Right ventricle myocardium inferior (tissue), 1 donor: Measurements from ENCODE around the gene PAK5. TPM values are rescaled to one million over a fixed set of nuclear protein-coding genes. Genes with fewer than 3 reads are reported as not detected.

ENCODE experiments used
- ATAC-seq: fragments of 200-7000 bp; cut with Tn5 transposase; one replicate; pipeline ENCODE4 v1.9.1; 2020; ENCODE audit warnings: mild to moderate bottlenecking, moderate library complexity
- DNase-seq: peaks from one replicate; pipeline ENCODE4 v3.0.0; 2021; ENCODE audit errors: missing footprints
- intact Hi-C: fragments of 100-400 bp; cut with DNase I; formaldehyde crosslinking; loops from one replicate; pipeline ENCODE4 v1.11.0; 2022
- long read RNA-seq: library from polyadenylated mRNA; unstranded; transcript quantifications from one replicate; pipeline ENCODE4 v2.0.0, GENCODE V29; 2021
- total RNA-seq: library from RNA; stranded (reverse); fragmentation: NEBNext Ultra II Directional; extraction: Animal tissue kit (Norgen Biotek cat#: 25700); gene quantifications from one replicate; pipeline ENCODE4 v1.2.1, GENCODE V29; 2021
- donor health status: DM: no; HTN: yes; CAD: no; lungs with severe emphysema.

Gene PAK5
- total RNA-seq = not detected
- long read RNA-seq = 0 reads

DNA sequence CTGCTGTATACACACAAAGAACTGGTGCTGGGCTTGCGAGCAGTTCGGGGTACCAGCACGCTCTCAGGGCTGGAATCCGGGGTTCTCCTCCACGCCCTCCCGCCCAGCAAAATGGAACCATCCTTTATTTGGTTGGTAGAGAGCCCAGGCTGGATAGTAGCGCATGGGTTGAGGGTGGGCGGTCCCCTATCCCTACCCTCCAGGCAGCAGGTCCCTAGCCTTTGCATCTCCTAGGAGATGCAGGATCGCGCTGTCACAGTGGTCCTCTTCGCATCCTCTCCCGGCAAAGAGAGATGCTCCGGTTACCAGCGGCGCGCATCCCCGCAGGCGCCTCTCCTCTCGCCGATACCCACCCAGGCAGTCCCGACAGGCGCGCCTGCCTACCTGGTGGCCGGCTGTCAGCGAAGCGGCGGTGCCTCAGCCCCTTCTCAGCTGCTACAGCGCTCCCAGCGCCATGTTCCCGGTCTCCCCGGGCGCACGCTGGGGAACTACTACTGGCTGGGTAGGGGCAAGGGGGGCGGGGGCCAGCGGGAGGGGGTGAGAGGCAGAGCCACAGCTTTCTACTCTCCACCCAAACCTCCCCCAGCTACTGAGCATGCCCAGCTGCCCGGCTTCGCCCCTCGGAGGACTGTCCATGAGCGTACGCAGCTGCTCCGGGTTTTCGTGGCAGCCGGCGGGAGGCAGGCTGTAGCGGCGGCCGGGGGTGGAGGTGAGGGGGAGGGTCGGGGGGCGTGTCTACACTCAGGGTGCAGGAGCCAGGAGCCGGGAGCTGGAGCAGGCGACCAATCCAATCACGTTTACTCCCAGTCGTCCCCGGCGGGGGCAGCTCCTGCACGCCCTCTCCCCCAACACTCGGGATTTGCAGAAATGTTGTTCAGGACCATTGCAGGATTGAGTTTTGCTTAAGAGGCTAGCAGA is at the start of gene PAK5:
Gene PAK5, minus strand, starts transcription at position 699 of the 918 bp plus-strand sequence. CDS start 194,748 bp downstream, outside the sequence.
- DNase-seq (no peak), ATAC-seq (no peak)
- intact Hi-C loops = no loop called here

DNA sequence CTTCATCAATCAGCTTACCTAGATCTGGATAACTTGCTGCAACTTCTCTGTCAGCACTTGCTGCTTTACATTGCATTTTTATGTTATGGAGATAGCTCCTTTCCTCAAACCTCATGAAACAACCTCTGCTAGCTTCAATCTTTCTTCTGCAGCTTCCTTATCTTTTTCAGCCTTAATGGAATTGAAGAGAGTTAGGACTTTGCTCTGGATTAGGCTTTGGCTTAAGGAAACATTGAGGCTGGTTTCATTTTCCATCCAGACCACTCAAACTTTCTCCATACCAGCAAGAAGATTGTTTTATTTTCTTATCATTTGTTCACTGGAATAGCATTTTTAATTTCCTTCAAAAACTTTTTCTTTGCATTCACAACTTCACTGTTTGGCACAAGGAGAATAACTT is 48.8 kb upstream of the PAK5 start:
- no peak for ATAC-seq
- no peak for DNase-seq

DNA sequence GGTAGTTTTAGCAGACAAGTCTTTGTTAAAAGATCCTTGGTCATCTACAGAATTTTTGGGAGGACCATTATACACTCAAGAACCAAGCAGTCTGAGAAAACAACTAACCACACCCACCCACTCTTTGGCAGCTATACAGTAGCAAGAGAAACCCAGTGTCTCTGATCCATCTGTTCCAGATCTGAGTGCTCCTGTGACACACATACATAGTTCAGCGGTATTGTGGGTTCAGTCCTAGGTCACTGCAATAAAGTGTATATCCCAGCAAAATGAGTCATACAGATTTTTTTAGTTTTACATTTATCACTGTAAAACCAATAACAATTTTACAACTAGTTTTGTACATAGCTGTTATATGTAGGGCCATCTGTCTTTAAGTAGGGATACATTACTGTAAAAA is 47.4 kb upstream of the PAK5 start:
- DNase-seq (no peak), ATAC-seq (no peak)
- intact Hi-C loops = no loop called here

More for the DNA sequence above, 48.8 kb upstream of the PAK5 start:
- intact Hi-C loops = no loop called here

DNA sequence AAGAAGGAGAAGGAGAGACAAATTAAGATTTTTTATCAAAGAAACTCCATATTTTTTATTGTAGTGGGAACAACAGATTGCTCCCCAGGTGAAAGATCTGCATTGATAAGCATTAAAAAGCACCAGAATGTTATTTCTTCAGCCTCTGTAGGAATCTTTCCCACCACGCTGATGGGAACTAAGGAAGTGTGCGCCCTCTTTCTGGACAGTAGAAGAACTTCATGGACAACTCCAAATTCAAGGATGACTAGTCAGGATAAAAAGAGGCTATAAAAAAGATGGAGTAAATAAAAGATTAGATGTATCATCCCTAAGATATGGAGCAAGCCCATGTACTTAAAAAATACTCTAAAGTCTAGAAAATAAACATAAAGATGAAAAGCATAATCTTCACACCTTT is 45.8 kb upstream of the PAK5 start:
- DNase-seq (no peak), ATAC-seq (no peak)
- intact Hi-C loops = no loop called here

DNA sequence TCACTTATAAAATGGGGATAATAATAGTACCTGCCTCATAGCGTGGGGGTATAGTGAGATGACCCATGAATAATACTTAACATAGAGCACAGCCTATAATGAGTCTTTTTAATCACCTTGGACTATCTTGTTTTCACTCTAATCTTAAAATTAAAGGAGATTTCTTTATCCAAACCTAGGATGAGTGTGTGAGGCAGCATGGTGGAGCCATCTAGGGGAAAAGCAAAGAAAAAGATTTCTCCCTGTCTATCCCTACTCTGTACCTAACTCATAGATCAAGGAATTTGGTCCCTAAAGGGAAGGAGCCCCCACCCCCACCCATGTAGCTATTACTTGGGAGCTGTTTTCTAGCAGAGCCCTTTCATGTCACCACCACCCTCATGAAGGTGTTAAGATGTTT is 45.2 kb upstream of the PAK5 start:
- ATAC-seq (no peak), DNase-seq (no peak)
- intact Hi-C loops = no loop called here

DNA sequence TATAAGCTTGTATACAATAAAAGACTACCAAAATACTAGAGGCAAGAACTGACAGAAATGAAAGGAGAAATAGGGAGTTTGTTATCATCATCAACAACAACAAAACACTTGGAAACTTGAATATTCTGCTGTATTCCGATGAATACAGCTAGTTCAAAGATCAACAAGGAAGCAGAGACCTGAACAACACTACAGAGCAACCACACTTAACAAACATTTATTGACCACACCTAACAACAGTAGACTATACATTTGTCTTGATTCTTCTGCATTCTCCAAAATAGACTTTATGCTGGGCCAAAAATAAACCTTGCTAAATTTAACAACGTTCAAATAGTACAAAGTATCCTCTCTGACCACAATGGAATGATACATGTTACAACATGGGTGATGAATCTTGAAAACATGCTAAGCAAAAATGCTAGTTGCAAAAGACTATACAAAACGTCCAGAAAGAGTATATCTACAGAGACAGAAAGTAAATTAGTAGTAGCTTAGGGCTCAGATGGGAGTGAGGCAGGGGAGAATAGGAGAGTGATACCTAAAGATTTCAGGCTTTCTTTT is 39.1 kb upstream of the PAK5 start:
- ATAC-seq (no peak), DNase-seq (no peak)
- intact Hi-C loops = no loop called here

DNA sequence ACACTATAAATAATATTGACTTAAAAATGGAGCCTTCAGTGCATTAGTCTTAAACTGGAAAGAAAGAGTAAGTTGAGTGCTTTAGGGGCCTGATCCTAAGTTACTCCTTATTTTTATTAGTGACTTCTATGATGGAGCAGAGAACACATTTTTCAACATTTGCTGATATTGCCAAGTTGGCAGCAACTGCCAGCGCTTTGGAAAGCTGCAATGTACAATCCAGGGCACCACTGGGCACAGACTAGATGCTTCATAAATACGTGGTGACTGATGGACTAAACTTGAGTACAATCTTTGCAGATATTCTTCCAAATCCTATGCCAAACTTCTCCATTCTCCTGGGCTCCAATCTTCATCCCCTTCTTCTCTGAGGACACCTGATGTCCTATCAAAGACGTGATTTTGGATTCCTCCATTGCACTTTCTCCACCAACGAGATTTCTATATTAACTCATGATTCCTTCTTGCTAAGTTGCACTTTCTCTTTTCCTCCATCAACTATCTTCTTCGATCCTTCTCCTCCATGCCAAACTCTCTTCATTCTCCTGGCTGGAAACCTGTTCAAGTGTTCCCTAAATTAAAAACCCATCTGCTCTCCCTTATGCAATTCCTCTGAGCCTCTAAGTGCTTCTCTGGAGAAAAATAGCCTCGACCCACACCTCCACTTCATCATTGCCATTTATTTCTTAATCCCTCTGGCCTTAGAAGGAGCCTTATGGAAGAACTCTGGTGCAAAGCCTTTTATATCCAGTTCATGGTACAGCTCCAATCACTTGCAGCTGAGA is 28.5 kb upstream of the PAK5 start:
- DNase-seq (no peak), ATAC-seq (no peak)
- intact Hi-C loops = no loop called here

DNA sequence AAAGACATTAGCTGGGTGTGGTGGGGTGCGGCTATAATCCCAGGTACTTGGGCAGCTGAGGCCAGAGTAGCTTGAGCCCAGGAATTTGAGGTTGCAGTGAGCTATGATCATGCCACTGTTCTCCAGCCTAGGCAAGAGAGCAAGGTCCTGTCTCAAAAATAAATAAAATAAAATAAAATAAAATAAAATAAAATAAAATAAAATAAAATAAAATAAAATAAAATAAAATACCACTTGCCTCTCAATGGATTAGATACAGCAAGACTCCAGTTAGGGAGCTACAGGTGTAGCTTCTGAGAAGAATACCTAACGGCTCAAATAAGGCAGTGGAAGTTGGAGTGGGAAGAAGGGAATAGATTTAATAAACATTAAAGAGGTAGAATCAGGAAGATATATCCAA is 13.7 kb upstream of the PAK5 start:
- ATAC-seq = no peak
- intact Hi-C loops = no loop called here

DNA sequence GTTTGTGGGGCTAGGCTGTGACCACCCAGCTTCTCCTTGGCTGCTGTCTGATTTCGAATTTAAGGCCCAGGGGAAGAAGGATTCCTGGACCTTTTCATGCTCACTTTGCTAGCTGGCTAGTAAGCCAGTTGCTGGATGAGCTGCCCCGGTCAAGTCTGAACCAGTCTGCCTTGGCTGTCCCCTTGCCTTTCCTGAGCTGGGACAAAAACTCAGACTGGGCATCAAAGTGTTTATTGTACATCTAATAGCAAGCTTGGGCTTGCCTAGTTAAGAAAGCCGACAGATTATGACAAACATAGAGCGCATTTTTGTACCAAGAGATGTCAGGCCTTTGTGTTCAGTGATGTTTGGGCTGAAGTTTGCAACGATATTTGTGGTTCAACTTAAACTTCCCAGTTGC is 750 bp upstream of the PAK5 start:
- intact Hi-C loops = no loop called here
- ATAC-seq (no peak), DNase-seq (no peak)

More for the DNA sequence above, 13.7 kb upstream of the PAK5 start:
- no peak for DNase-seq

DNA sequence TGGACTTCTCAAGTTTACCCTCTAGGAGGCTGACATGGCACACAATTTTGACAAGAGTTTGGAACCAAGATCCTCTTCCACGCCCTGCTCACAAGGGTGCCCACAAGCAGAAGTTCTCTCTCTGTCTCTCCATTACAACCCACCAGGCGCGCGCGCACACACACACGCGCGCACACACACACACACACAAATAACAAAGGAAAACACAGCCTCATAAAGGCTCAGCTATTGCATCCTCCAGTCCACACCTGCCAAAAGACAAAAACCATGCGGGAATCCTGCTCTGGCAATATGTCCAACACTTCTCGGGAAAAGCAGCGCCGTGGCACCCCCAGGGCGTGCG is 870 bp downstream of the PAK5 start:
- no peak for DNase-seq
- intact Hi-C loops = no loop called here
- no peak for ATAC-seq

DNA sequence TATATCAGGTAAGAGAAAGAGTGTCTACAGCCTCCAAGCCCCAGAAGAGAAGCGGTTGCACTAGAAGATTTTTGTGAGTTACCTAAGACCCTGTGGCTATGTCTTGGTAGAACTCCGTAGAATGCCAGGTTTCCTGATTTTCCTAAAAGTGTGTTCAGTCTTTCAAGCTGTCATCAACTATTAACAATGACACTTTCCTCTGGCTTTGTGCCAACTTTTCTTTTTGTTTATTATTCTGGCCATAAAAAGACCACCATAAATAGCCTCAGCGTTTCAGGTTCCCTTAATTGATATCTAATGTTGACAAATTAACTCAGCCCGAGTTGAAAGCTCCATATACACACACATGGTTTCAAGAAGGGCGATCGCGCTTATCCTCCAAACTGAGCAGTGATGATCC is 1.2 kb downstream of the PAK5 start:
- DNase-seq = no peak
- ATAC-seq = no peak
- intact Hi-C loops = no loop called here

DNA sequence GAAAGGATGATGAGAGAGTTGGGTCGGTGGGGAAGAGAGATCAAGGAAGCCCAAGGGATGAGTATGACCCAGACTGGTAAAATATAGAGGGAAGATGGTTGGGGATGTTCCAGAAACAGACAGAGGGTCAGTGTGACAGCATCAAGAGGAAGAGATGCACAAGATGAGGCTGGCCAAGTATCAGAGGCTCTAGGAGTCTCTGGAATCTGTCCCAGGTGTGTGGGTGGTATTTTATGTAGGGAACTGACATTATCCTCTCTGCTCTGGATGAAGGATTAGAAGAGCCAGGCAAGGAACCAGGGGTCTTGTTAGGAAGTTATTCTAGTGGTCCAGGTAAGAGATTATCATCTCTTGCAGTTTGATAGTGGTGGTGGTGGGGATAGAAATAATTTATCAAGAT is 3.6 kb downstream of the PAK5 start:
- DNase-seq (no peak), ATAC-seq (no peak)
- intact Hi-C loops = no loop called here

DNA sequence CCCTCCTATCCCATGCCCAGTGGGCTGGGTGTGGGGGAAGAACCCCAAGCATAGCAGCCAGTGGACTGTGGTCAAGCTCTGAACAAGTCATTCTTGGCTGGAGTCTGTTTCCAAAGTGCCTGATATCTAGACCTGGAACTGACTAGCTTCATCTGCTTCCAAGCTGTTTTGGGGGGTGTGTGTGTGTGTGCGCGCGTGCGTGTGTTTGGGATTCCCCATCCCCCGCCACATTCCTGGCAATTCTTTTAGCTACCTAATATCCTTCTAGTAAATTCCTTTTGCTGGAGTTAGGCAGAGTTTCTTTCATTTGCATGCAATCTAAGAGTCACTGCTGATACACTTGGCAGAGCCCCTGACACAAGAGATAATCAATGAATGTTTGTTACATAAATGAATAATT is 7.8 kb downstream of the PAK5 start:
- DNase-seq = no peak
- no peak for ATAC-seq
- intact Hi-C loops = no loop called here

DNA sequence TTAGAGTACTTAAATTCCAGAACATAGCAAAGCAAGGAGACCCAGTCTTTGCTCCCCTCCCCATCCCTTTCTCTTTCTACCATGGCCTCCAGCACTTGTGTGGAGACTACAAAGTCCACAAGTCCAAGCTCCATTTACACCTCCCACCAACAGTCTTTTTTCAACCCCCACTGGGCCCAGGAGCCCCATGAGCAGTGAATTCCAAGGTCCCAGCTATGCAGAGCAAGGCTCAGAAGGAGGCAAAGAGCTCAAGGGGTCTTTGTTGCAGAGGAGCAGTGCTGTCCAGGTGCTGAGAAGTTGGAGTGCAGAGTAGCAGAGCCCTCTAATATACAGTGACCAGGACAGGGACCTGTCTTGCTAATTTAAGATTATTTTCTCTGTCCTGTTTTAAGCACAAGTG is 9.0 kb downstream of the PAK5 start:
- ATAC-seq = no peak

DNA sequence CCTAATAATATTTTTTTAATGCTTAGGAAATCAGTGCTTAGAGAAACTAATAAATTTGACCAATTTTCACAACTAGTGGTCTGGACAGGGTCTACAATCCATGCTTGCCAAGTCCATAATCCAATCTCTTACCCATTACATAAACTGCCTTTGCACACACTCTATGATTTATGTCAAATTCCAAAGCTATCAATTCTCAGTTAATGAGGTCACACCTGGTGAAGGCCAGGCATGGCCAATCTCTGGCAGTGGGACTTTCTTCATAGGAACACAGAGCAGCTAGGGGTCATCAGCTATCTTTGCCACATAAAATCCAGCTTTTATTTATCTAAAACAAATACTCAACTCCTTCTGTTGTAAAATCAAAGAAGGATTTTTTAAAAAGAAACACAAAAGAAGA is 21.2 kb downstream of the PAK5 start:
- intact Hi-C loops = no loop called here
- DNase-seq = no peak
- ATAC-seq = no peak

More for the DNA sequence above, 9.0 kb downstream of the PAK5 start:
- intact Hi-C loops = no loop called here
- DNase-seq = no peak

DNA sequence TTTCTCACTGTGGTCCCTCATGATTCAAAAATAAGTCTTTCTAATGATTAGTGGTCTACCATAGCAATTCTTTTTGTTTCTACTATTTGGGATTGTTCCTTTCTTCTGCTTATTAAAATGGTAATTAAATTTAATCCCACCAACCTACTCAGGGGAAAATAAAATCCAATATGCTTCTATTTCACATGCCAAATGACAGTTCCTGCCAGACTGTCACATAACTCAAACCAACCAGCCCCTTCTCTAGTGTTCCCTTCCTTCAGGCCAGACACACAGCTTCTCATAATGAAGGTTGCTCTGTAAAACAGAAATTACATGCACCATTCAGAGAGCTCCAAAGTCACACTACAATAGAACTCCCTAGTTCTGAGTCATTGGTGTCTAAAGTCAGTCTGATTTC is 23.2 kb downstream of the PAK5 start:
- intact Hi-C loops = no loop called here
- no peak for ATAC-seq
- no peak for DNase-seq

DNA sequence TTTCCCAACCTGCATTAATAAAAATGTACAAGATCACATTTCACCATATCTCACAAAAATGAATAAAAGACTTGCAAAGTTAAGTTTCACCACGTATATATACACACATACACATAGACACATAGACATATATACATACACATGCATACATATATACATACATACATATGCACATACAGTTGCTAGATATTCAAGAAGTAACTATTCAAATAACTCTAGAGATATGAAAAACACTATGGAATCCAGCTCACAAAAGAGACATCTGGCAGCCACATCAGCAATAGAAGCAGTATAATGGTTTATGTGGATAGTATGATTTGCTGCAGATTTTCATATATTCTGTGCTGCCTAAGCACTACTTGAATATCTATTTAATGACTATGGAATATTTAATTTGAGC is 28.1 kb downstream of the PAK5 start:
- no peak for DNase-seq
- intact Hi-C loops = no loop called here
- no peak for ATAC-seq

DNA sequence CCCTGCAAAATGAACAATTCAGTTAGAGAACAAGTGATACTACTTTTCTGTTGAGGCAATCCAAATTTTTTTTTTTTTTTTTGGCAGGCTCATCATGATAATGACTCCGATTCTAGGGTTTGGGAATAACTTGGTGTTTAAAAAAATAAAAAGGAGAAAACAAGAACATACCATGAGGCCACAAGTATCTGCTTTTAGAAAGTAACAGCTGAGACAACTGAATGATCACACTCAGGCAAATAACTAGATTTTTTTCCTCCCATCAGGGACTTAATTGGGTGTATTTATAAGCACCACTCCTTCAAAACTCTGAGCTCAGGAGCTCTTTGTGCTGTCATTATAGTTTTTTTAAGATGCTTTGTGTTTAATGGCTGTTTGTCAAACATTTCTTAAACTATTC is 29.6 kb downstream of the PAK5 start:
- no peak for ATAC-seq
- intact Hi-C loops = no loop called here
- no peak for DNase-seq

DNA sequence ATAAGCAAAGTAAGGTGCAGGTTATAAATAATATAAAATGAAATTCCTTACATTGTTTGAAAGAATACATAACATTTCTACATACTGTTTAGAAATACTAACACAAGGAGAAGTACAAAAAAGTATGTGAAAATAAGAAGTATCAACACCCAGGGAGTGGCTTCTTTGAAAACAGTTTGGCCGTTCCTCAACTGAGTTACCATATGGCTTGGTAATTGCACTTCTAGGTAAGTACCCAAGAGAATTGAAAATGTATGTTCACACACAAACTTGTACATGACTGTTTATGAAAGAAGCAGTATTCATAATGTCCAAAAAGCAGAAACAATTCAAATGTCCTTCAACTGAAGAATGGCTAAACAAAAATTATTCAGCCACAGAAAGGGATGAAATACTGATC is 30.7 kb downstream of the PAK5 start:
- no peak for DNase-seq
- intact Hi-C loops = no loop called here
- ATAC-seq = no peak

DNA sequence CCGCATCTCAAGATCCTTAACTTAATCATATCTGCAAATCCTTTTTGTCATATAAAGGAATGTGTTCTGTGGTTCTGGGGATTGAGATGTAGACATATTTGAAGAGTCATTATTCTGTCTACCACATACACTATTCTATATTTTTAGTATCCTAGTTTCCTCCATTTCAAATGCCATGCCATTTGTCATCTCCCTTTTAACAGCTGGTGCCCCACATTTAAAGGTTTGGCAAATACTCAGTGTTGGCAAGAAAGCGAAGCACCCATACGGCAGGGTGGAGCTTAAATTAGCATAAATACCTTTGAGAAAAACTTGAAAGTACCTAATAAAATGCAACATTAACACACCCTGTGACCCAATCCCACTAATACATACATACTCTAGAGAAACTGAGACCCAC is 31.7 kb downstream of the PAK5 start:
- ATAC-seq (no peak), DNase-seq (no peak)
- intact Hi-C loops = no loop called here
